Ishikawa (cell line): ENCODE results near the gene ADAP1.

Source experiments
- CEBPB ChIP-seq: IDR thresholded peaks from 2 replicates; pipeline ENCODE4 v1.6.1; 2012
- CREB1 ChIP-seq: IDR thresholded peaks from 2 replicates; pipeline ENCODE4 v1.6.1; 2012; ENCODE audit warnings: low read depth
- EGR1 ChIP-seq: IDR thresholded peaks from 2 replicates; pipeline ENCODE4 v1.6.1; 2012
- EP300 ChIP-seq: IDR thresholded peaks from 2 replicates; pipeline ENCODE4 v1.6.1; 2012; ENCODE audit warnings: borderline replicate concordance
- FOXM1 ChIP-seq: IDR thresholded peaks from 2 replicates; pipeline ENCODE4 v1.6.1; 2012; ENCODE audit warnings: low read depth, borderline replicate concordance
- MAX ChIP-seq: IDR thresholded peaks from 2 replicates; pipeline ENCODE4 v1.6.1; 2012
- NFIC ChIP-seq: IDR thresholded peaks from 2 replicates; pipeline ENCODE4 v1.6.1; 2012
- RAD21 ChIP-seq: IDR thresholded peaks from 2 replicates; pipeline ENCODE4 v1.6.1; 2012; ENCODE audit warnings: low read depth
- REST ChIP-seq: IDR thresholded peaks from 2 replicates; pipeline ENCODE4 v1.6.1; 2012; ENCODE audit warnings: low read depth, mild to moderate bottlenecking
- TAF1 ChIP-seq: IDR thresholded peaks from 2 replicates; pipeline ENCODE4 v1.6.1; 2012; ENCODE audit warnings: low read depth, mild to moderate bottlenecking
- TCF12 ChIP-seq: IDR thresholded peaks from 2 replicates; pipeline ENCODE4 v1.6.1; 2012; ENCODE audit warnings: low read depth
- TEAD4 ChIP-seq: IDR thresholded peaks from 2 replicates; pipeline ENCODE4 v1.6.1; 2012
- USF1 ChIP-seq: IDR thresholded peaks from 2 replicates; pipeline ENCODE4 v1.6.1; 2012
- YY1 ChIP-seq: IDR thresholded peaks from 2 replicates; pipeline ENCODE4 v1.6.1; 2012; ENCODE audit warnings: low read depth
- ZBTB7A ChIP-seq: IDR thresholded peaks from 2 replicates; pipeline ENCODE4 v1.6.1; 2012; ENCODE audit warnings: low read depth

ADAP1 gene

GRCh38 chr7:988426-988911 is 34.0 kb upstream of the ADAP1 start:
- TF ChIP-seq MAX: peak; percentile 71; the same call in 1 of the 2 replicates
- no peak for TF ChIP-seq TAF1
- TF ChIP-seq EGR1: peak; percentile 21; the same call in 1 of the 2 replicates
- TF ChIP-seq NFIC: no peak
- TF ChIP-seq ZBTB7A: peak; percentile 31; the same call in 1 of the 2 replicates
- no peak for TF ChIP-seq FOXM1
- TF ChIP-seq TCF12: no peak
- TF ChIP-seq USF1: no peak
- TF ChIP-seq CEBPB: no peak
- no peak for TF ChIP-seq TEAD4
- TF ChIP-seq RAD21: no peak
- TF ChIP-seq EP300: 0 out of 2 replicates have a peak, but pooled peaks have one; percentile 18

- no peak for TF ChIP-seq YY1
- TF ChIP-seq ZBTB7A: peak; percentile 0; the same call in 1 of the 2 replicates
Observed at GRCh38 chr7:987909-988308, 33.4 kb upstream of the ADAP1 start.

- TF ChIP-seq ZBTB7A: peak; percentile 6; the same call in 1 of the 2 replicates
- TF ChIP-seq REST: no peak
Observed at GRCh38 chr7:986766-987751, 32.6 kb upstream of the ADAP1 start.

GRCh38 chr7:985915-986741 is 31.6 kb upstream of the ADAP1 start:
- TF ChIP-seq YY1 (no peak), TEAD4 (no peak), FOXM1 (no peak), NFIC (no peak), EP300 (no peak), REST (no peak), CEBPB (no peak), ZBTB7A (no peak), EGR1 (no peak), MAX (no peak), TCF12 (no peak), TAF1 (no peak), USF1 (no peak), RAD21 (no peak)

GRCh38 chr7:985127-985416 is 30.6 kb upstream of the ADAP1 start:
- no peak for TF ChIP-seq MAX
- TF ChIP-seq YY1: no peak
- TF ChIP-seq REST: no peak
- no peak for TF ChIP-seq FOXM1
- no peak for TF ChIP-seq EGR1
- TF ChIP-seq TAF1: no peak
- TF ChIP-seq CREB1: no peak
- TF ChIP-seq USF1: no peak
- TF ChIP-seq EP300: no peak
- no peak for TF ChIP-seq TCF12
- TF ChIP-seq CEBPB: no peak
- TF ChIP-seq TEAD4: no peak
- no peak for TF ChIP-seq RAD21
- TF ChIP-seq ZBTB7A: no peak
- TF ChIP-seq NFIC: no peak
